ENCODE data around the gene ERCC5.
A peak's percentile ranks its signal among the peaks of the same experiment; 100 is the strongest.

The ERCC5 gene

DNA sequence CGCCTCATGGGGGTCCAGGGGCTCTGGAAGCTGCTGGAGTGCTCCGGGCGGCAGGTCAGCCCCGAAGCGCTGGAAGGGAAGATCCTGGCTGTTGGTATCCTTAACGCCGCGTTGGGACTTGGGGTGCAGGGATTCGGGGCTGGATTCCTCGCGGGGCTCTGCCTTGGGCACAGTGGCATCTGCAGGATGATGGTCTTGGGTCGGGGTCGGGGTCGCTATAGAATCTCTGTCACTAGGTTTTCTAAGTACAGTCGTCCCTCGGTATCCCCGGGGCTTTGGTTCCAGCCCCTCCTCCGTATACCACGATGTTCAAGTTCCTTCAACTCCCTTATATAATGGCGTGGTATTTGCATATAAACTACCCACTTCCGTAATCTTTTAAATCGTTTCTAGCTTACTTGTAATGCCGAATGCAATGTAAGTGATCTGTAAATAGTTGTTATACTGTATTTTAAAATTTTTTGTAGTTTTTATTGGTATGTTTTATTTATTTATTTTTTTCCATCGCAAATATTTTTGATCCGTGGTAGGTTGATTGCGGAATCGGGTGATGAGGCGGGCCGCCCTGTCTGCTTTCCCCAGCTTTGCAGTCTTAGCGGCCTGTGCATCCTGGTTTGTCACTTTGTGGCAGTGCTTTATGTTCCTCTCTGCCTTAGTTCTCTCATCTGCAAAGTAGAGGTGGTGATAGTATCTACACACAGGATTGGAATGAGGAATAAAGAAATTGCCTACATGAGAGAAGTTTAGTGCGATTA lies 606 bp downstream of the ERCC5 start:
- ATAC-seq: peak; percentile 31 to 34

DNA sequence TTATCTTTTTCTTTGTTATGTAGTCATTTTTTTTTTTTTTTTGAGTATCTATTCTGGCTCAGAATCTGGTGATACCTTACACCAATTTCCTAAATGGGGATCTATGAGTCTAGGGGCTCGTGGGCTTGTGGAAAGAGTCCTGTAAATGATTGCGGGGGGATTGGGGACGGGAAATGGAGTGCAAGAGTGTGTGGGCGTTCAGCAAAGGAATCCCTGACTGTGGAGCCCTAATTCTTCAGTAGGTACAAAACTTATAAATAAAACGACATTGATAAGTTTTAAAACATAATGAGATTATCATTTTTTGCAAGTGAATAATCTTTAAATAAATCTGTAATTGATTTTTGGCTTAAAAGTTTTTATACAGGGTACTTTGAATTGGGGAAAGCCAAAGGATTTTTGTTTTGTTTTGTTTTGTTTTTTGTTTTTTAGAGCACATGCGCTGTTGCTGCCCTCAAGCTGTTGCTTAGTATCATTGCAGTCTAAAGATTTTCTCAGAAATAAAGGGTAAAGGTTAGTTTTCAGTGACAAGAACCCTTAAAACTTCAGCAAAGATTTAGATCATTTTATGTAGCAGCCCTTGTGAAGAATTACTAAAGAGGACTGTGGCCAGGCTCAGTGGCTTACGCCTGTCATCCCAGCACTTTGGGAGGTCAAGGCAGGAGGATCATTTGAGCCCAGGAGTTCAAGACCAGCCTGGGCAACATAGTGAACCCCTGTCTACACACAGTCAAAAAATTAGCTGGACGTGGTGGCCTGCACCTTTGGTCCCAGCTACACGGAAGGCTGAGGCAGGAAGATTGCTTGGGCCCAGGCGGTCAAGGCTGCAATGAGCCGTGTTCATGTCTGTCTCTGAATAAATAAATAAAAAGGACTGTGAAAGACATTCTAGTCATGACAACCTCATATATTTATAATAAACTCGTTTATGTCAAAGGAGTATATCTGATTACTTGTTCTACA lies 1.7 kb downstream of the ERCC5 start:
- no peak for ATAC-seq

DNA sequence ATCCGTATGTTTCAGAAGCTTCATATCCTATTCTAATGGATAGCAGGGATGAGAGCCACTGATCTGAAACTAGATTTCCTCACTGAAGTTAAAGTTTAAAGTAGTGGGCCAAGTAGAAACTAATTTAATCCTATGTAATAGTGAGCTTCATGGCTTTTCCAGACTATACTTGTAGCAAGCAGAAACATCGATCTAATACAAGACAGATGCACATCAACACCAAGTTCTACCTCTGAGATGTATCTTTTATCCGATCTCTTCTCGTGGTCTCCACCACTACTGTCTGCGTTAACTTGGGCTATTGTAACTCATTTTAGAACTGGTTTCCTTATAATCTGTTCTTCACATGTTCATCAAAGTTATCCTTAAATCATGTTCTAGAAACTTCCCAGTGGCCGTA lies 3.1 kb downstream of the ERCC5 start:
- no peak for ATAC-seq

DNA sequence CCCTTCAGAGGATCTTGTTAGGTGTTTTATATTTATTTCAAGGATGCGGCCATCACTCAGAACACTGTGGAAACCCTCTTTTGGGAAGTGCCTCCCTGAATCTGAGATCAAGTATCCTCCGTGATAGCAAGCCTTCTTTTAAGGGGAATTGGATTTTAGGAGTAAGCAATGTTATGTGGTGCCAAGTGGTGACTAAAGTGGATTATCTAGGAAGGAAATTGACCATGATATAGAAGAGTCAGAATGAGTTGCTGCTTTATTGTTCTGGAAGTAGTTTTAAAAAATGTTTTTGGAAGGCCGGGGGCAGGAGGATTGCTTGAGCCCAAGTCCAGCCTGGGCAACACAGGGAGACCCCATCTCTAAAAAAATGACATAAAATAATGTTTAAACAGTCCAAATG lies 6.7 kb downstream of the ERCC5 start:
- no peak for ATAC-seq

DNA sequence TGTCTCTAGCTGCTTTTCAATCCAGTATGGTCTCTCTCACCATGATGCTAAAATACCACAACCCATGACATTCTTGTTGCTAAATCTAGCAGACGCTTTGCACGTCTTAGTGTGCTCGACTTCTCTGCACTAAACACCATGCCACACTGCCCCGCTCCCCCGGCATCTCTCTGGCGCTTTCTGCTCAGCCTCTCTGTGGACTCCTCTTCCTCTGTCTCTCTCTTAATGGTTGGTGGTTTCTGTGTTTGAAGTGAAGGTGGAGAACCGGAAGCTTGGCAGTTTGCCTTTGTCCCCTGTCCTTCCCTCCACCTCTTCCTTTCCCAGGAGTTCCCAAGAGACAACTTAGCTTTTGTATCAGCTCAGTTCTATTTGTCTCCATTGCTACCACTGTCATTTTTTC lies 8.8 kb downstream of the ERCC5 start:
- peak in 1 of 2 donors; percentile 45 for ATAC-seq

DNA sequence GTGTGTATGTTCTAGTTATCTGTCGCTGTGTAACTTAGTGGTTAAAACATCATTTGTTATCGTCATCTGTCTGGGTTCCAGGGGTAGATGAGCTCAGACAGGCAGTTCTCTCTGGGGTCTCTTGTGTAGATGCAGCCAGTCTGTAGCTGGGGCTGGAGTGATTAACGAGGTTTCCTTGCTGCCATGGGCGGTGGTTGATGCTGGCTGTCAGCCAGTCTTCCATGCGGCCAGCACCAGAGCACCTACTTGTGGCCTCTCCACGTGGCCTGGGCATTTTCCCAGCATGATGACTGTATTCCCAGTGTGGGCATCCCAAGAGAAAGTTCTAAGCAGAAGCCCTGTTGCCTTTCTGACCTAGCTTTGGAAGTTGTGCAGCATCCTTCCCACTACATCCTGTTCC lies 10.7 kb downstream of the ERCC5 start:
- ATAC-seq: no peak

DNA sequence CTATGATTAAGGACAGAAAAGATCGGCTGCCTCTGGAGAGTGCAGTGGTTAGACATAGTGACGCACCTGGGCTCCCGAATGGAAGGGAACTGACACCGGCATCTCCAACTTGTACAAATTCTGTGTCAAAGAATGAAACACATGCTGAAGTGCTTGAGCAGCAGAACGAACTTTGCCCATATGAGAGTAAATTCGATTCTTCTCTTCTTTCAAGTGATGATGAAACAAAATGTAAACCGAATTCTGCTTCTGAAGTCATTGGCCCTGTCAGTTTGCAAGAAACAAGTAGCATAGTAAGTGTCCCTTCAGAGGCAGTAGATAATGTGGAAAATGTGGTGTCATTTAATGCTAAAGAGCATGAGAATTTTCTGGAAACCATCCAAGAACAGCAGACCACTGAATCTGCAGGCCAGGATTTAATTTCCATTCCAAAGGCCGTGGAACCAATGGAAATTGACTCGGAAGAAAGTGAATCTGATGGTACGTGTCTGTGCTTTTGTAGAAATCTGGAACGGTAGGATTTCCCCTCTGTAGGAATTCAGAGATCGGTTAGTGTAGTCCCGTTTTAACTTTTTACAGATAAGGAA lies 16.9 kb downstream of the ERCC5 start:
- no peak for ATAC-seq

DNA sequence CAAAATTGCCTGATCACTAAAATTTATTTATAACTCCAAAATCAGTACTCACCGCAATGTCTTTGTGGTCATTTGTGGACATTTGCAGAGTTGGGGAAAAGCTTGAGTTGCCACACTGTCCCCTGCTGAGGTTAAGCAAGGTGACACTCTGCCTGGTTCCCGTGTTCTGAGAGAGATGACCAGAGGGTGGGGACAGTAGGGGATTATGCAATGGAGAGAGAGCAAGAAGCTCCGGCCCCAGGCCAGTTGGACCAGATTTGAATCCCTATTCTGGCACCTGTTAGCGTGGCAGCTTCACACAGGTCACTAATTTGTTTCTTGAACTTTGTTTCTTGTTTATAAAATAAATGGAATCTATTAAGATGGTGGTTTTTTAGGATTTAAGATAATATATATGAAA lies 17.8 kb downstream of the ERCC5 start:
- ATAC-seq: no peak

DNA sequence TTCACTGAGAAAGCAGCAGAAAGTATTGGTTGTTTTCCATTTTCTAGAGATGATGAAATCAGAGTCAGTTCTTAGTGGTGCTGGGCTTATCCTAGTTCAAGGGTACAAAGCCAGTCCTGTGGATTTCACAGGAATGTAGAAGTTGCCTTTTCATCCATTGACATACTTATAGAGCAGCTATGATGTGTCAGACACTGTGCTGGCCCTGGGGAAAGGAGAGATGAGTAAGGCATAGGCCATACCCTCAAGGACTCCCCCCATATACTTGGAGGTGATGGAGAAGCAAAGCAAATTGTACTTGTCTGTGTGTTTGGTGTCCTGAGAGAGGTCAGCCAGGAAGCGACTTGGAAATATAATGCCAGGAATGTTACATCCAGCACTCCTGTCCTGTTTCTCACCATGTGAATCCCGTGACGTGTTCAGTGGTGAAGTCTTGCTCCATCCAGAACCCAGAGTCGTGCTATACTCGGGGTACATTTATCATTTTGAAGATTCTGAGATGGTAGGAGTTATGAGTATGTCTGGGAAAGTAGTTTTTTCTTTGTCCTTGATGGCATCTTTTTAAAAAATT lies 22.6 kb downstream of the ERCC5 start:
- no peak for ATAC-seq

DNA sequence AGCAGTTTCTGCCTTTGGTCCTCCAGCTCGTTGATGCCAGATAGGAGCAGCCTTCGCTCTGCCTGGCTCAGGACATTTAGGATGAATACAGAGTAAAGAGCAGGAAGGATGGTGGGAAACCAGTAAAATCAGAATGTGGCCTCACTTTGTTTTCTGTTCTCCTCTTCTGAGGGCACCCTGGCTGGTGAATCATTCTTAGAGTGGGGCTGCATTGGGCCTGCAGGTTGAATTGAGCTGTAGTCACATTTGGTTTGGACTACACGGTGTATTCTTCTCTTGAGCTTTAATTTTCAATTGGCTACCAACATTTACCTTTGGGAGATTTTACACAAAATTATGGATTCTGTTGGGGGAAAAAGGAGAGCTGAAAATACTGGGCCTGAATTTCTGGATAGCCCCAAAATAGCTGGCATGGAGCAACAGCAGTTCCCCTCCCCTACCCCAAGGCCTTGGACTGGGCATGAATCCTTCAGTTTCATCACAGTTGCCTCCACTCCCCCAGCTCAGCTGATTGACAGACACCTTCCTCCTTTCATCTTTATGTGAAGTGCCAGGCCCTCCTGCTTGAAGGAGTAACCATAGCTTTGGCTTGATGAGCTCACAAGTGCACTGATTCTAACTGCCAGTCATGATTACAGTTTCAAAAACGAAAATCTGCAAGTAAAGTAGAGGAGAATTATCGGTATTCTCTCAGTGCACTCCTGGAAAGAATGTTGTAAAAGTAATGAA lies 24.3 kb downstream of the ERCC5 start:
- ATAC-seq: no peak

DNA sequence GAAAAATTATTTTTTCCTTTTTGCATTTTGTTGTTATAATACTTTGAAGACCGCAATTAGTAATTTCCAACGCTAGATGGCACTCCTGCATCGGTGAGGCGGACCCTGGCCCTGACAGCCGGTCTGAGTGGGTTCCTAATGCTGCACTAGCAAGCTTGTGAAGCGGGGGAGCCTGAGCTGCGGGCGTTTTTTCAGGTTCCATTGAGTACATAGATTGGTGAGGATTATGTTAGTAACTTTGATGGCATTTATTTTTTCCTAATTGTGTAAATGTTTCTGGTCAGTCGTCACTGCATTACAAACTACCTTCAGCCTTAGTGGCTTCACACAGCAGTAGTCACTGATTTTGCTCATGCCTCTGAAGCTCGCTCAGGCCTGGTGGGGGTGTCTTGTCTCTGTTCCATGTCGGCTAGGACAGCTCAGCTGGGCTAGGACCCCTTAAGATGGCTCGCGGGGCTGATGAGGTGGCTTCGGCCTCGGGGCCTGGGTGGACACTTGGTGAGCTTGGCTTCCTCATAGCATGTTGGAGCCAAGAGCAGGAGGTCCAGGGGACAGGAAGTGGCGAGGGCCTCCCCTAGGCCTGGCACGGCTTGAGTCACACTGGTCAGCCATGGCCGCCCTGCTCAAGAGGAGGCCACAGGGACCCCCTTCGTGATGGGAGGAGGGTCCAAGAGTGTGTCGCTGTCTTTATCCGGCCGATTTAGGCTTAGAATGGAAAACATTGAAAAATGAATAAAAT lies 25.0 kb downstream of the ERCC5 start:
- peak; percentile 38 to 63 for ATAC-seq

DNA sequence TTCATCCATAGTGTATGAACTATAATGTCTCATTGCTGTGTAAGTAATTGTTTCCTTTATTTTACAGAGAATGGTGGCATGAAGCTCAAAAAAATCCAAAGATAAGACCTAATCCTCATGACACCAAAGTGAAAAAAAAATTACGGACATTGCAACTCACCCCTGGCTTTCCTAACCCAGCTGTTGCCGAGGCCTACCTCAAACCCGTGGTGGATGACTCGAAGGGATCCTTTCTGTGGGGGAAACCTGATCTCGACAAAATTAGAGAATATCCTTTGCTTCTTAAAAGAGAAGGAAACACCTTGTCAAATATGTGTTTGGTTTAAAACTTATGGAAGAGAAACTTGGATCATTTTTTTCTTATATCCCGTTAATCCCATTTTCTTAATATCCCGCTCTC lies 26.3 kb downstream of the ERCC5 start:
- no peak for ATAC-seq

DNA sequence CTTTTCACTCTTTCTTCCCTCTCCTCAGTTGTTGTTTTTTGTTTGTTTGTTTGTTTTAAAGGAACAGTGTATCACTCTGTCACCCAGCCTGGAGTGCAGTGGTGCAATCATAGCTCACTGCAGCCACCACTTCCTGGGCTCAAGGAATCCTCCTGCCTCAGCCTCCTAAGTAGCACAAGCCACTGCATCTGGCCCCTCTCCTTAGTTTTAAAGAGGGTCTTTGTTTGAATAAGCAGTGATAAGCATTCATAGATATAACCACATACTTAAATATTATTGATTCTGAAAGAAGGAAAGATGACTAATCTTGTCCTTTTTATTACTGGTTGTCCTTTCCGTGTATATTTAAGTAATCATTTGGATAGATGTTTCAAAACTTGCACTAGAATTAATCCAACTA lies 26.7 kb downstream of the ERCC5 start:
- no peak for ATAC-seq

DNA sequence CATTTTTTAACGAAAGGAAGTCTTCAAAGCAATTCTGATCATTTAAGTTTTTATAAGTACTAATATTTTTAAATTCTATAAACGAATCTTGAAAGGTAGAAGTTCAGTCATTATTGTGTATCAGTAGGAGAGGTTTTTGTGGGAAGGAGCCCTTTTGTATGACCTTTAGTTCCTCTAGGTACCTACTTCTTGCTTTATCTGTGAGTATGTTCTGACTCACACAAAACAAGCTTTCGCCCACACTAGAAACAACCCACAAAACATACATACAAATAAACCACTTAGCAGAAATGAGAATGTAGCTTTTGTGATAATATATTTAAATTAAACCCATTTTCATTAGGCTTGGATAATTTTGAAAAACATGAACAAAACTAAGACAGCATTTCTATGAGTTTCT lies 27.8 kb downstream of the ERCC5 start:
- peak; percentile 77 to 89 for ATAC-seq

DNA sequence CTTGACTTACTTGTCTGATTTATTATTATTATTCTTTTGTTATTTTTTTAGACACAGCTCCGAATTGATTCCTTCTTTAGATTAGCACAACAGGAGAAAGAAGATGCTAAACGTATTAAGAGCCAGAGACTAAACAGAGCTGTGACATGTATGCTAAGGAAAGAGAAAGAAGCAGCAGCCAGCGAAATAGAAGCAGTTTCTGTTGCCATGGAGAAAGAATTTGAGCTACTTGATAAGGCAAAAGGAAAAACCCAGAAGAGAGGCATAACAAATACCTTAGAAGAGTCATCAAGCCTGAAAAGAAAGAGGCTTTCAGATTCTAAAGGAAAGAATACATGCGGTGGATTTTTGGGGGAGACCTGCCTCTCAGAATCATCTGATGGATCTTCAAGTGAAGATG lies 29.4 kb downstream of the ERCC5 start:
- no peak for ATAC-seq

DNA sequence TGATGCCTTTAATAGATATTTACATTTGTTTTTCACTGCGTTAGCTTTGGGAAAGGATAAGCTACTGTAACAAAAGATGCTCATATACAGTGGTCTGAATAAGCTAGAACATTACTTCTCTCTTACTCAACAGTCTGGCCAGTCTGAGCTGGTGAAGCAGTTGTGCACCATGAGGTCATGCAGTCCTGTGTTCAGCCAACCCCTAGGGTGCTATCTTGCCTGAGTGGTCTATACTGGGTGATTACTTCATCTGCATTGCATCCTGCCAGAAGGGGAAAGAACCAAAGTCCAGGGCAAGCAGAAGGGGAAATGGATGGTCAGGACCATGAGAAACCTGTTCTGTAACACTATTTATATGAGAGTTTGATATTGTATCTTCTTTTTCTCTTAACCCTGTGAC lies 31.5 kb downstream of the ERCC5 start:
- no peak for ATAC-seq

DNA sequence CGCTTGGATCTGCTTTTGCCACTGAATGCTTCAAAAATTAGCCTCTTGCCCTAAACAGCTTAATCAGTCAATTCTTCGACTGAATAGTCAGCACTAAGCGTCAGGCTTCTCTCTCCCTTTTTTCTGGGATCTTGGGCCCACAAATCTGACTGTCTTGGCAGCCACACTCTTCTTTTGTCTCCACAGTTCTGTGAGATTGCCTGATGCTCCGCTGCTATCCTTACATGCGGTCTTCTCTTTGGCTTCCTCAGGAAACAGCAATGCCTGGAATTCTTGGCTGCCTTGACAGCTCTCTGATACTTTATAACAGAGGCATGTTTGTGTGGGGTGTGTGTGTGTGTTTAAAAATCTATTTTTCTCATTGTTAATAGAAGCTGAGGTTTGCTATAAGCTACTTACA lies 32.6 kb downstream of the ERCC5 start:
- ATAC-seq: no peak

DNA sequence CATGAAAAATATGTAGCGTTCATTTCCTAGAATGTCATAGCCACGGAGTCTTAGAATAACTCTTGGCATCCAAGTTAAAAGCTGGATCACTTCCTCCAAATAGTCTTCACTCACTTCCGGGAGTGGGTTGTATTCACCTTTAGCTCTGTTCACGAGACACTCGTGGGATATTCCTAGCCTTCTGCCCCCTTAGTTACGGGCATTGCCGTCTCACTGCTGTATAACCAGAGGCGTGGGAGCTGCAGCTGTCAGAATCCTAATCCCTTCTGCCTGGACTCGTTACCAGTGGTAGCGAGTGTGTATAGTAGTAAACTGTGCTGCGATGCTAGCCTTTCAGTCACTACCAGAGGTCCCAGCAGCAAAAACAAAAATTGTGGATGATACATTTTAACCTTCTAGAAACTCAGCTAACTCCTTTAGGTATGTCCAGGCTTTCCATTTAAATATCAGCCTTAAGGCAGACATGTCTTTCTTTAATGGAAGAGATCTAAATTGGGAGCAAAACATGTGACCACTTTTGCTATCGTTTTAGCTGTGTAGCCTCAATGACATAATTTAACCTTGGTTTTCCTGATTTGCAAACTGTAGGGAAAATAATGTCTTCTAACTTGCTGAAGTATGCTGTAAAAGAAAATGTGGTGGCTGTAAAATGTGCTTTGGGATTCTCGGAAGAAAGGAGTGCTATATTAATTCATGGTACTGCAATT lies 34.1 kb downstream of the ERCC5 start:
- no peak for ATAC-seq

DNA sequence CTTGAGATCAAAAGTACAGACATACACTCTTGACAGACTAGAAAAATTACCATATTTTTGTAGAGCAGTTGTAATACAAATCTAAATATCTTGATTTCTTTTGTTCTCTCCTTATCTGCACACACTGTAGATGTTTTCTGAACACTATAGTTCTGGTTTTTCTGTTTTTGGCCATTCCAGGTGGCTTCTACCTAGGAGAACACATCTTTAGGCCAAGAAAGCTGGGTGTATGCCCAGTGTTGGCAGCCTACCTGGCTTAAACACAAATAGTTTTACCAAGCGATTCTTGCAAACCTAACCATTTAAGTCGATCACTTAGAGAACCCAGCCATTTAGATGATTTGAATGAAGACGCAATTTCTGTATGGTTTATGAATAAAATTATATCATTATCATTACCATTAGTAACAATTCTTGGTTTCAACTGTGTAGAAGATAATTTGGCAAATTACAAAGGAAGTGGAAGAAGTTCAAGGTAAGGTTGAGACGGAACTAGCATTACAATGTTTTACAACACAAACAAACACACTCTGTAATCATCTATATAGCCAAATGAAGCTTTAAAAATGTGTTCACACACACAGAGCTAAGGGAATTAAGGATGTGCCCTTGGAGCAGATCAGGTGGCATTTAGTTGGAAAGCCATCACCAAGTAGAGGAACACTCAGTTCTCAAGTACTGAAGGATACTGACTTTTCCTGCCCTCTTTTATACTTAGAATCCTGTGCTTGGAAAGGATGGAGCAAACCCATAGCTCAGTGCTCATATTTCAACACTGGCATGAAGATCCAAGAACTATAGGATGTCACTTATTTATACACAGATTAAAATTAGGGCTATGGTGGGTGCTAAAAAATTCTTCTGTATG lies 36.2 kb downstream of the ERCC5 start:
- no peak for ATAC-seq

DNA sequence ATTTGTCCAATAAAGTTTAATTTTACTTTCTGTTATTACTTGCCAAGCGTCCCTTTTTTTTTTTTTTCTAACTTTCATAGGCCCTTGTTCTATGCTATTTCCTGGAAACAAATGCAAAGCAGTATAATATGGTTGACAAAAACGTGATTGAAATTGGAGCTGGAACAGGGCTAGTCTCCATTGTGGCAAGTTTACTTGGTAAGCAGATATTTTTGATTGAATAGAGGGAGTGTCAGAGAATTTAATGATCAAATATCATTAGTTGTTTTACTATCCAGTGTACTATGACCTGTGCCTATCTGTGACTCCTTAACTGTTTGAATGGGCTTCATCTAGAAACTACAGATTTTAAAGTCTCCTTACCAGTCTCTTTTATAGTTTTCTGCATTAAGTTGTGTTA lies 46.7 kb downstream of the ERCC5 start:
- no peak for ATAC-seq

Data from activated CD4-positive, CD25-positive, alpha-beta regulatory T cell treated with anti-CD3 and anti-CD28 coated beads, Interleukin-2, amount 50 U/mL, for 24 hours (primary cell).